GM19438 (cell line): Measurements from ENCODE around the gene ITGA1.
"Not testable (repeated sequence)": the region's sequence is repeated elsewhere in the genome, so short reads cannot be mapped to it uniquely, and the experiment has no call there.

Source experiments
- ATAC-seq: cut with Tn5 transposase; IDR thresholded peaks from one replicate; pipeline ENCODE4 v1.9.1; 2021; ENCODE audit warnings: low read depth; ENCODE audit not compliant: unreplicated experiment

The ITGA1 gene

GRCh38 chr5:52943808-52944207 is 156.1 kb downstream of the ITGA1 start:
- ATAC-seq = no peak

DNA sequence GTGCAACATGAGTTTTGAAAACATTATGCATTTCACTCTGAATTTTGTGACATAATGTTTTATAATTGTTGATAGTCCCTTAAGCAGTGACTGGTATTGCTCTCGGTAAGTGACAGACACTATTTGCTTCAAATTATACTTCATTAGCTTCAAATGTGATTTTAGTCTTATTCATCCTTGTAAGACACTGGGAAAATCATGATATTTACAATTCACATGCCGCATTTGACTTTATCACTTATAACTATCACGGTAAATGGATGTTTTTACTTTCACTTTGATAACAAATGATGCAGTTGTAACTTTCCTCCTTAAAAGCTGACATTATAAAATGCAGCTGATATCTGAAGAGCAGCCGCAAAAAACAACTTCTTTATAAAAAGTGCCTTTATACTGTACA is 157.3 kb downstream of the ITGA1 start:
- no peak for ATAC-seq

DNA sequence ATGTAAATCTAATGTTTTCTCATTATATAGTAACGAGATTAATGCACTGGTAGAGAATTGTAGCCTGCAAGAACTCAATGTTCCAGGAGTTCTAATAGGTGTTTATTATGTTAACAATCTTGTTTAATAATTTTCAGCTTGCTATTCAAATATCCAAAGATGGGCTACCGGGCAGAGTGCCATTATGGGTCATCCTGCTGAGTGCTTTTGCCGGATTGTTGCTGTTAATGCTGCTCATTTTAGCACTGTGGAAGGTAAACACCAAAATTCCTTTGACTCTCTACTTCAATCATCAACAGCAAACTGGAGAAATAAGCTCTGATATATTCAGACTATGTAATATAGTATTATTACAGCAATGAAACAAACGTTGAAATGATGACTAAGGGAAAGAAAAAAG is 159.5 kb downstream of the ITGA1 start:
- ATAC-seq = no peak

GRCh38 chr5:52947851-52948250 is 160.1 kb downstream of the ITGA1 start:
- no peak for ATAC-seq

DNA sequence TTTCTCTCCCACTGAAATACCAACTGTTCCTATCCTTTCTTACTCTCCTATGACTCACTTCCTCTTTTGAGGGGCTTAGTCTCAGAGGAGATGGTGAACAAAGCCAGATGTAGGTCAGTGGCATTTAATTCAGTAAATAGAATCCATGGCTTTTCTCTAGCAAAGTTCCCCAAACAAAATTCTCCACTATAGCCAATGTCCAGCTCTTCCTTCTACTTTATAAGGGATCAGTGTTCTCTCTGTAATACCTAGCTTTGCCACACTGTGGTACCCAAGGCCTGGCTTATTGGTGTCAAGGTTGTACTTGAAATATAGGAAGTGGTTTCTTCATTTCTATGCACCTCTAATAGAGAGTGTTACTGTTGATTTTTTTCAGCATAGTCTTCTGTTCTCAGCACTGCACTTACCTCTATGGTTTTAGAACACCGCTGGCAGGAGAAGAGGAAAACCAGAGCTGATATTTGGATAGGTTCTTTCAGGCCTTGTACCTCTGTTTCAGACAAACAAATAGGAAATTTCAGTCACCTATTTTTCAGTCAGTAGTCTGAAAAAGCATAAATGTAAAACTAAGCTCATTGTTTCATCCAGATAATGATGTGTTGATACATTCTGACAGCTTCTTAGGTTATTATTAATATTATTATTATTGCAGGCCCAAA is 160.8 kb downstream of the ITGA1 start:
- peak; percentile 97 for ATAC-seq

DNA sequence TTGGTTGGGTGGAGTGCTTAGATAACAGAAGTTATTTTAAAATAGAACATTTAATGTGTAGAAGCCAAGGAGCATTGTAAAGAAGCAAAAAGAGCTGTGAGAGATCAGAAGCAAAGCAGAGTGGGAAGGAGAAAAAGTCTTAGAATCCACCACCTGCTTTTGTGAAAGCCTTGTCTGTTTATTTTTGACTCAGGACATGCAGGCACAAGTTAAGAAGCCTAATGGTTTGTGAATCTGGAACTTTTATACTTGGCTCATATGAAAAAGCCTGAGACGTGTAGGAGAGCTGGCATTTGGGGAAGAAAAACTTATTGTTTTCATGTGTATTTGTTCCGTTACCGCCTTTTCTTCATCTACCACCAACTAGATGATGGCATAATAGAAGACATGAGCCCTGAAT is 163.0 kb downstream of the ITGA1 start:
- ATAC-seq = no peak

GRCh38 chr5:52952483-52952882 is 164.8 kb downstream of the ITGA1 start:
- no peak for ATAC-seq

DNA sequence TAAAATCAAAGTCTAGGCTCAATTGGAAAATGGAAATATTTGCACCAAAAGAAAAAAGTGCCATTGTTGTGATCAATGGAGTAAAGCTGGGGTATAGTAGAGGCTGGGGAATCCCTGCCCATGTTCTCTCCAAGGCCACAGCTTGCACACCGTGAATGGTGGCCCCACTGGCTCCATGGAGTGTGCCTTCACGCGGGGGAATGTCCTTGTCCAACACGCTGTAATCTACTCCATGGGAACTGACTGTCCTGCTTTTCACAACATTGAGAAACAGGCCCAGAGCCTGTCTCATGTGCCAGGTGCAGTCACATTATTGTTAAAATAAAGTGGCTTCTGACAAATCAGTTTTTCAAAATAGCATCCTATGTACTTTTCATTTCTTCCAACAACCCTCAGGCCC is 168.3 kb downstream of the ITGA1 start:
- no peak for ATAC-seq

GRCh38 chr5:52956915-52957747 is 169.4 kb downstream of the ITGA1 start:
- peak; percentile 84 for ATAC-seq

- no peak for ATAC-seq
These were observed 173.6 kb downstream of the ITGA1 start for GRCh38 chr5:52961274-52961681.

DNA sequence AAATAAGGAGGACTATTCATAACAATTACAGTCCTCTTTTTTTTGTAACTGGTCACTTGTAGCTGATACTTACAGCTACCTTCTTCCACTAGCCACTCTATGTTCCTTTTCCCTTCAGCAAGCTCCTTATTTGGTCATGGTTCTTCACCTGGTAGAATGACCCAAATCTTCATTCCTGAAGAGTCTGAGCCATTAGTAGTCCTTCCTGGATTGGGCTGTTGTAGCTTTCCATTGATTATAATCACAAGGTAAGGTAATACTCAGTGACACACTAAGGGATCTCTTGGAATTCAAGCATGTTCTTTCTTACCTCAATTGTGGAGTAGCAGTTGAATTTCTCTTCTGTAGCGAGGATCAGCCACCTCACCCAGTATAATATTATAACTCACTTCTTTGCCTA is 175.9 kb downstream of the ITGA1 start:
- no peak for ATAC-seq

- ATAC-seq = no peak
These were observed 176.4 kb downstream of the ITGA1 start for GRCh38 chr5:52964138-52964537.

DNA sequence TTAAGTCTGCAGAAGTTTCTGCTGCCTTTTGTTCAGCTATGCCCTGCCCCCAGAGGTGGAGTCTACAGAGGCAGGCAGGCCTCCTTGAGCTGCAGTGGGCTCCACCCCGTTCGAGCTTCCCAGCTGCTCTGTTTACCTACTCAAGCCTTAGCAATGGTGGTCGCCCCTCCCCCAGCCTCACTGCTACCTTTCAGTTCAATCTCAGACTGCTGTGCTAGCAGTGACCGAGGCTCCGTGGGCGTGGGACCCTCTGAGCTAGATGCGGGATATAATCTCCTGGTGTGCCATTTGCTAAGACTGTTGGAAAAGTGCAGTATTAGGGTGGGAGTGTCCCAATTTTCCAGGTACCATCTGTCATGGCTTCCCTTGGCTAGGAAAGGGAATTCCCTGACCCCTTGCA is 188.4 kb downstream of the ITGA1 start:
- ATAC-seq = not testable (repeated sequence)

DNA sequence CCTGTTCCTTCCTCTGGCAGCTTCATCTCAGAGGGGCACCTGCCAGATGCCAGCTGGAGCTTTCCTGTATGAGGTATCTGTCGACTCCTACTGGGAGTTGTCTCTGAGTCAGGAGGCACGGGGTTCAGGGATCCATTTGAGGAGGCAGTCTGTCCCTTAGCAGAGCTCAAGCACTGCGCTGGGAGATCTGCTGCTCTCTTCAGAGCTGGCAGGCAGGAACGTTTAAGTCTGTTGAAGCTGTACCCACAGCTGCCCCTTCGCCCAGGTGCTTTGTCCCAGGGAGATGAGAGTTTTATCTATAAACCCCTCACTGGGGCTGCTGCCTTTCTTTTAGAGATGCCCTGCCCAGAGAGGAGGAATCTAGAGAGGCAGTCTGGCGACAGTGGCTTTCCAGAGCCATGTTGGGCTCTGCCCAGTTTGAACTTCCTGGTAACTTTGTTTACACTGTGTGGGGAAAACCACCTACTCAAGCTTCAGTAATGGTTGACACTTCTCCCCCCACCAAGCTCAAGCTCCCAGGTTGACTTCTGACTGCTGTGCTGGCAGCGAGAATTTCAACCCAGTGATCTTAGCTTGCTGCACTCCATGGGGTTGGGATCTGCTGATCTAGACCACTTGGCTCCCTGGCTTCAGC is 189.7 kb downstream of the ITGA1 start:
- no peak for ATAC-seq

DNA sequence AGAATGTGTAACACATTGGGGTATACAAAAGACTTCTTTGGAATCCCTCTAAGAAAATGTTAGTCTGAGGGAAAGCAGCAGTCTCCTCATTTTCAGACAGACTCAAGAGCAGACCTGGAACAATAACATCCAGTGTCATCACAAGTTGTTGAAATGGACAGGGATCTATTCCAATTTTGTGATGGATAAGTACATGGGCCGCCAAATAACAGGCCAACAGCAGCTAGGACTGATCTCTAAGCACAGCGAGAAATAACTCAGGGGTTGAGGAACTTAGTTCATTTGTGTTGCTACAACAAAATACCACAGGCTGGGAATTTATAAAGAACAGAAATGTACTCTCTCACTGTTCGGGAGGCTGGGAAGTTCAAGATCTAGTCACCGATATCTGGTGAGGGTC is 193.8 kb downstream of the ITGA1 start:
- ATAC-seq = no peak

DNA sequence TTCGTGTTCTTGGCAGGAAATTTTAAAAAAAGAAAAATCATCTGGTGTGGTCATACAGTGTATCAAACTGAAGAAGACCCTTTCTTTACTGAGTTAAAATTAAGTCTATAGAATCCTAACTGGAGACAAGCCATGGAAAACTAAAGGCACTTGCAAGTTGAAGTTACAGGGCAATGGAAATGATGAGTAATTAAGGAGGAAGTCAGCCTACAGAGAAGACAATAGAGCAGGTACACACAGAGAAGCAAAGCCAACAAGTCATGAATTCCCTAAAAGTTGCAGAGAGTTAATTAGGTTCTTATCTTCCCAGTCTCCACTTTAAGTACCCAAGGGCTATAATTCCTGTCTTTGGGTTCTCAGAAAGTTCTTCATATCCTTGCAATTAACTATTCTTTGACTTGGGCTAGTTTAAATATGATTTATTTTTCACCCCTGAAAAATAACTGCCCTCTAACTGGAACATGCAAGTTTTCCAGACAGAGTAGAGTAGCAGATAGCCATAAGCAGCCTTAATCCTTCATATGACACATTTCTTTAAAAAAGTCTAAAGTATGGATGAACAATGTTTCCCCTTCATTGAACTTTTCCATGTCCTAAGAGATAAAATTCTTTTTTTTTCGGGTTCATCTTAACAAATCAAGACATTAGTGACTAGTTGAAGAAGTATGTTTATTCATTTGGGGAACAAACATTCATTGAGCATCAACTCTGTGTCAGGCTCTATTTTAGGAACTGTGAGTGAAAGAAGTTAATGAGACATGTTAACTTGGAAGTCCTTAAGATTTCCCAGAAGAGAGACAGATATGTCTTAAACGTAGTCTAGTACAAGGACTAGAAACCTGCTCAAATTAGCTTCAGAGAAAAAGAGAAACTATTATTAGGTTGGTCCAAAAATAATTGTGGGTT is 196.3 kb downstream of the ITGA1 start:
- no peak for ATAC-seq

DNA sequence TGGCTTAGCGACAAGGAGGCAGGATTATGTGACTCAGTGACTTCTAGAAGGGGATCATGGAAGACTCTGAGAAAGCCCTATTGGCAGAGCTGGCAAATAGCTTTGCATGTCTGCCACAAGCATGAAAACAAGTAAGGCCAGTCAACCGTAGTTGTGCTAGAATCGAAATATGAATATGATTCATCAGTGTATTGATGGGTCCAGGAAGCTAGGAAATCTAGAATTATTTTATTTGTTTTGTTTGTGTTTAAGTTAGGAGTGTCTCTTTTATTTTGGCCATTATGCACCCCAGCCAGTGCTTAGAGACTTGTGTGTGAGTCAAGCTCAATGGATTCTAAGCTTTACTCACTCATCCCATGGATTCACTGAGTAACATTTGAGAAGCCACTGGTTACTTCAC is 197.6 kb downstream of the ITGA1 start:
- no peak for ATAC-seq

DNA sequence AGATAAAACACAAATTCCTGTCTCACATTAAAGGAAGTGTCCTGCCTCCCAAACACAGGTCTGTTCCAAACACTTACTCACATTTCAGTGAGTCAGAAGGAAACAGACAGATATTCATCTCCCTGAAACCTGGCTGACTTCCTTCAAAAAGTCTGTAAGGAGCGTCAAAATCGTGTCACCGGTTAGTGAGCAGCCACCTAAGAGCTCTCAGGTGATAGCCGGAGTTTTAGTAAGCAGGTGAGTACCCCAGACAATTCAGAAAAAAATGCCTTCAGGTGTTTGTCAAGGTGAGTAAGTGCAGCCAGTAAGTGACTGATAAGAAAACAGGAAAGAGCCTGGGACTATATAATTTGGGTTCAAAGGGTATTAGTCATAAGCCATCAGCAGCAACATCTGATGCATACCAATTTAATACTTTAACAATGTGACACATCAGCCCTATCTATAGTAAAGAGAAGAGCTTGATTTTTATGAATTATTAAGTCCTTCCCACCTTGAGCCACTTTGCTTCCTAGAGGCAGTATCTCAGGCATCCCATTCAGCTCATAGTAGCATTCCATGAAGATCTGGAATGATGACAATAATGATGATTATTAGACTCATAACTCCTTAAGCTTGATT is 200.1 kb downstream of the ITGA1 start:
- ATAC-seq = no peak

GRCh38 chr5:52988335-52989024 is 200.8 kb downstream of the ITGA1 start:
- ATAC-seq = no peak
